ENCODE results near the gene RSRC1.

The RSRC1 gene

DNA sequence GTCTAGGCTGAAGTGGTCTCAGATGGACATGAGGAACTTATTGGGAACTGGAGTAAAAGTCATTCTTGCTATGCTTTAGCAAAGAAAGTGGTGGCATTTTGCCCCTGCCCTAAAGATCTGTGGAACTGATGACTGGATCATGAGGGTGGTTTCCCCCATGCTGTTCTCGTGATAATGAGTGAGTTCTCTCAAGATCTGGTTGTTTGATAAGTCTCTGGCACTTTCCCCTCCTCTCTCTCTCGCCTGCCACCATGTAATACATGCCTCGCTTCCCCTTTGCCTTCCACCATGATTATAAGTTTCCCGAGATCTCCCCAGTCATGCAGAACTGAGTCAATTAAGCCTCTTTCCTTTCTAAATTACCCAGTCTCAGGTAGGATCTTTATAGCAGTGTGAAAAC lies 449.6 kb downstream of the RSRC1 start:
- WGBS (ENCODE audit: extremely low coverage, insufficient coverage, insufficient read length) = no CpG with 5 or more reads among the region's 4 CpGs
- no peaks in the 10 kb centered on the region for H3K4me1 ChIP-seq (ENCODE audit: control insufficient read depth in 1 of 2, insufficient read depth in 2 of 2, low read length in 2 of 2)
- H3K9me3 ChIP-seq (ENCODE audit: insufficient read depth, low read depth, low read length) = peaks cover 2% of the 10 kb centered on the region
- no peak overlapping the region for H3K4me3 ChIP-seq (ENCODE audit: low read depth, low read length)
- no peak overlapping the region for H4K12ac ChIP-seq (ENCODE audit: low read depth, low read length)
- H2BK12ac ChIP-seq (ENCODE audit: low read length) = no peak overlapping the region
- H3K27me3 ChIP-seq (ENCODE audit: insufficient read depth, low read length) = no peaks in the 10 kb centered on the region
- no peak for DNase-seq
- H4K91ac ChIP-seq (ENCODE audit: low read depth, low read length) = no peak overlapping the region
- H3K18ac ChIP-seq (ENCODE audit: low read length) = no peak overlapping the region
- no peak overlapping the region for H3K27ac ChIP-seq (ENCODE audit: low read depth, low read length)
- no peak overlapping the region for H3K23ac ChIP-seq (ENCODE audit: low read length)
- no peak overlapping the region for H2AK5ac ChIP-seq (ENCODE audit: low read length)
- no peak overlapping the region for H2BK5ac ChIP-seq (ENCODE audit: low read depth, low read length, poor library complexity)
- peak overlapping the region; percentile 23 for H3K4me2 ChIP-seq (ENCODE audit: low read length)
- H3K79me1 ChIP-seq (ENCODE audit: low read length) = no peaks in the 10 kb centered on the region
- H4K8ac ChIP-seq (ENCODE audit: low read depth, low read length) = no peak overlapping the region
- no peak overlapping the region for H3K14ac ChIP-seq (ENCODE audit: low read length)
- no peaks in the 10 kb centered on the region for H3K36me3 ChIP-seq (ENCODE audit: control insufficient read depth in 1 of 2, insufficient read depth in 2 of 2, low read length in 2 of 2)
- no peak overlapping the region for H3K9ac ChIP-seq (ENCODE audit: low read length)
- no peak overlapping the region for H2AFZ ChIP-seq (ENCODE audit: insufficient read depth, low read length, poor library complexity)
- H3K79me2 ChIP-seq (ENCODE audit: control insufficient read depth, insufficient read depth, low read length, poor library complexity) = no peaks in the 10 kb centered on the region
- H2BK120ac ChIP-seq (ENCODE audit: insufficient read depth, low read length, poor library complexity) = no peak overlapping the region
- H3K4ac ChIP-seq (ENCODE audit: low read depth, low read length) = no peak overlapping the region

DNA sequence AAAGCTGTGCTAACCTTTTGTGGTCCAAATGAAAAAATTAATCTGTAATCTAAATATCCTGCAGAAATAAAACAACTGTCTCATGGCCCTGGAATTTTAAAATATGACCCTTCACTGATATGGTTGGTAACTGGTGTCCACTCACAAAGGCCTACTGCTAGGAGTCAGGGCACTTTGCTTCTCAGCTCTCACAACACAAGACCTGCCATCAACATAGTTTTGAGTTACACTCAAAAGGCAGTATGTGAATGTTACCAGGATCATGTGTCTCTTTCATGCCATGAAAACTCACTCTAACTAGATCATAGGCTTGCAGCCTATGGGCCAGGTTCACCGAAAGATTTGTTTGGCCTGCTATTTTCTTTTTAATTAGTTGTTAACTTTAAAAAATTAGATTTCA lies 451.1 kb downstream of the RSRC1 start:
- Histone ChIP-seq H3K18ac (ENCODE audit: low read length) (no peak overlapping the region), H3K79me1 (ENCODE audit: low read length) (no peaks in the 10 kb centered on the region), H3K4me2 (ENCODE audit: low read length) (no peak overlapping the region), H2AK5ac (ENCODE audit: low read length) (no peak overlapping the region), H2AFZ (ENCODE audit: insufficient read depth, low read length, poor library complexity) (no peak overlapping the region), H3K9ac (ENCODE audit: low read length) (no peak overlapping the region), H3K79me2 (ENCODE audit: control insufficient read depth, insufficient read depth, low read length, poor library complexity) (no peaks in the 10 kb centered on the region), H2BK120ac (ENCODE audit: insufficient read depth, low read length, poor library complexity) (no peak overlapping the region), H3K36me3 (ENCODE audit: control insufficient read depth in 1 of 2, insufficient read depth in 2 of 2, low read length in 2 of 2) (no peaks in the 10 kb centered on the region), H3K4ac (ENCODE audit: low read depth, low read length) (no peak overlapping the region), H2BK5ac (ENCODE audit: low read depth, low read length, poor library complexity) (no peak overlapping the region), H4K8ac (ENCODE audit: low read depth, low read length) (no peak overlapping the region), H3K9me3 (ENCODE audit: insufficient read depth, low read depth, low read length) (peaks cover 2% of the 10 kb centered on the region), H3K27me3 (ENCODE audit: insufficient read depth, low read length) (no peaks in the 10 kb centered on the region), H3K4me1 (ENCODE audit: control insufficient read depth in 1 of 2, insufficient read depth in 2 of 2, low read length in 2 of 2) (no peaks in the 10 kb centered on the region), H3K4me3 (ENCODE audit: low read depth, low read length) (no peak overlapping the region), H4K12ac (ENCODE audit: low read depth, low read length) (no peak overlapping the region), H3K14ac (ENCODE audit: low read length) (no peak overlapping the region), H2BK12ac (ENCODE audit: low read length) (no peak overlapping the region), H3K23ac (ENCODE audit: low read length) (no peak overlapping the region), H4K91ac (ENCODE audit: low read depth, low read length) (no peak overlapping the region), H3K27ac (ENCODE audit: low read depth, low read length) (no peak overlapping the region)
- DNase-seq = no peak
- no CpG with 5 or more reads among the region's 1 CpG for WGBS (ENCODE audit: extremely low coverage, insufficient coverage, insufficient read length)

DNA sequence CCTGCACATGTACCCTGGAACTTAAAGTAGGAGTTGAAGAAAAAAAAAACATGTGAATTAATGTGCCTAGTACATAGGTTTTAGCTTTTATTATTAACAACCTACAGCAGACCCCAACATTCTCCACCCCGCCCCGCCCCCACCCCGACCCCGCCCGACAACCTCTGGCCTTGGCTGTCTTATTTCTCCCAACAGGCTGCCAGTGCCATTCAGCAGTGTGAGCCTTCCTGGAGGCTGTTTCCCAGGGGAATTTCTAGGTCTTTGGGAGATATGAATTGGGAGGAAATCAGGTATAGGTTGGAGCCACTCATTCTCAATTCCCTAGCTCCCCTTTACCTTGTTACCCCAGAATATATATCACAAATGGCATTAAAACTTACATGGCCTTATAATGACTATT lies 452.8 kb downstream of the RSRC1 start:
- no peak overlapping the region for H3K4me2 ChIP-seq (ENCODE audit: low read length)
- DNase-seq = no peak
- no peak overlapping the region for H3K4ac ChIP-seq (ENCODE audit: low read depth, low read length)
- no peak overlapping the region for H2BK120ac ChIP-seq (ENCODE audit: insufficient read depth, low read length, poor library complexity)
- no peaks in the 10 kb centered on the region for H3K36me3 ChIP-seq (ENCODE audit: control insufficient read depth in 1 of 2, insufficient read depth in 2 of 2, low read length in 2 of 2)
- H3K27ac ChIP-seq (ENCODE audit: low read depth, low read length) = no peak overlapping the region
- H3K18ac ChIP-seq (ENCODE audit: low read length) = no peak overlapping the region
- no peak overlapping the region for H2AFZ ChIP-seq (ENCODE audit: insufficient read depth, low read length, poor library complexity)
- no peak overlapping the region for H4K12ac ChIP-seq (ENCODE audit: low read depth, low read length)
- no peaks in the 10 kb centered on the region for H3K27me3 ChIP-seq (ENCODE audit: insufficient read depth, low read length)
- no peak overlapping the region for H2BK5ac ChIP-seq (ENCODE audit: low read depth, low read length, poor library complexity)
- no peak overlapping the region for H2AK5ac ChIP-seq (ENCODE audit: low read length)
- no peak overlapping the region for H3K14ac ChIP-seq (ENCODE audit: low read length)
- no peak overlapping the region for H4K91ac ChIP-seq (ENCODE audit: low read depth, low read length)
- H3K23ac ChIP-seq (ENCODE audit: low read length) = no peak overlapping the region
- H3K9me3 ChIP-seq (ENCODE audit: insufficient read depth, low read depth, low read length) = no peaks in the 10 kb centered on the region
- no peak overlapping the region for H2BK12ac ChIP-seq (ENCODE audit: low read length)
- H3K9ac ChIP-seq (ENCODE audit: low read length) = no peak overlapping the region
- H3K79me1 ChIP-seq (ENCODE audit: low read length) = no peaks in the 10 kb centered on the region
- H3K4me3 ChIP-seq (ENCODE audit: low read depth, low read length) = no peak overlapping the region
- no peak overlapping the region for H4K8ac ChIP-seq (ENCODE audit: low read depth, low read length)
- no peaks in the 10 kb centered on the region for H3K4me1 ChIP-seq (ENCODE audit: control insufficient read depth in 1 of 2, insufficient read depth in 2 of 2, low read length in 2 of 2)
- H3K79me2 ChIP-seq (ENCODE audit: control insufficient read depth, insufficient read depth, low read length, poor library complexity) = no peaks in the 10 kb centered on the region
- WGBS (ENCODE audit: extremely low coverage, insufficient coverage, insufficient read length) = no CpG with 5 or more reads among the region's 5 CpGs

DNA sequence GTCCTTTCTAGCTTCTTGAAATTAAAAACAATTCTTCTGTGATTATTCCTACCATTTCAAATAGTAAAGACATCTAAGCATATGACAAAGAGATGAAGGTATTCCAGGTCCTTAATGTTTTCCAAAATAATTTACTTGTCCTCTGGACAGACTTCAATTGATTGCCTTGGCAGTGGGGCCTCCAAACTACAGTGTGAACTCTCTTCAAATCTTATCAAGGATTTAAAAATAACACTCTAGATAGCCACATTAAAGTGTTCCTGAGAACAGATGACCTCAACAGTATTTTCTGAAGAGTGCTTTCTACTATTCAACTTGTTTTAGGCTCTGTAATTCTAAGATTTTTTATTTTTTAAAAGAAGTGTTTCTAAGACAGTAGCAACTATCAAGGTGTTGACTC lies 453.2 kb downstream of the RSRC1 start:
- Histone ChIP-seq H3K36me3 (ENCODE audit: control insufficient read depth in 1 of 2, insufficient read depth in 2 of 2, low read length in 2 of 2) (no peaks in the 10 kb centered on the region), H3K14ac (ENCODE audit: low read length) (no peak overlapping the region), H4K8ac (ENCODE audit: low read depth, low read length) (no peak overlapping the region), H2BK5ac (ENCODE audit: low read depth, low read length, poor library complexity) (no peak overlapping the region), H2AFZ (ENCODE audit: insufficient read depth, low read length, poor library complexity) (no peak overlapping the region), H3K4me2 (ENCODE audit: low read length) (no peak overlapping the region), H4K12ac (ENCODE audit: low read depth, low read length) (no peak overlapping the region), H3K27me3 (ENCODE audit: insufficient read depth, low read length) (no peaks in the 10 kb centered on the region), H3K27ac (ENCODE audit: low read depth, low read length) (no peak overlapping the region), H3K4ac (ENCODE audit: low read depth, low read length) (no peak overlapping the region), H2BK120ac (ENCODE audit: insufficient read depth, low read length, poor library complexity) (no peak overlapping the region), H4K91ac (ENCODE audit: low read depth, low read length) (no peak overlapping the region), H3K79me1 (ENCODE audit: low read length) (no peaks in the 10 kb centered on the region), H3K23ac (ENCODE audit: low read length) (no peak overlapping the region), H3K9me3 (ENCODE audit: insufficient read depth, low read depth, low read length) (no peaks in the 10 kb centered on the region), H3K18ac (ENCODE audit: low read length) (no peak overlapping the region), H3K4me3 (ENCODE audit: low read depth, low read length) (no peak overlapping the region), H2AK5ac (ENCODE audit: low read length) (no peak overlapping the region), H3K79me2 (ENCODE audit: control insufficient read depth, insufficient read depth, low read length, poor library complexity) (no peaks in the 10 kb centered on the region), H2BK12ac (ENCODE audit: low read length) (no peak overlapping the region), H3K4me1 (ENCODE audit: control insufficient read depth in 1 of 2, insufficient read depth in 2 of 2, low read length in 2 of 2) (no peaks in the 10 kb centered on the region), H3K9ac (ENCODE audit: low read length) (no peak overlapping the region)
- DNase-seq = no peak

DNA sequence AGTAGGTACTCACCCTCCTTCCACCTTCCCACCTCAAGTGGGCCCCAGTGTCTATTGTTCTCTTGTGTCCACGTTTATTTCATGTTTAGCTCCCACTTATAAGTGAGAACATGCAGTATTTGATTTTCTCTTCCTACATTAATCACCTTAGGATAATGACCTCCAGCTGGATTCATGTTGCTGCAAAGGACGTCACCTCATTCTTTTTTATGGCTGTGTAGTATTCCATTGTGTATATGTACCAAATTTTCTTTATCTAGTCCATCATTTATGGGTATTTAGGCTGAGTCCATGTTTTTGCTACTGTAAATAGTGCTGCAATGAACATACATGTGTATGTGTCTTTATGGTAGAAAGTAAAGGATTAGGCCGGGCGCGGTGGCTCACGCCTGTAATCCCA lies 455.2 kb downstream of the RSRC1 start:
- no peak for DNase-seq
- H3K36me3 ChIP-seq (ENCODE audit: control insufficient read depth in 1 of 2, insufficient read depth in 2 of 2, low read length in 2 of 2) = no peaks in the 10 kb centered on the region
- WGBS (ENCODE audit: extremely low coverage, insufficient coverage, insufficient read length) = no CpG with 5 or more reads among the region's 6 CpGs
- H4K91ac ChIP-seq (ENCODE audit: low read depth, low read length) = no peak overlapping the region
- no peak overlapping the region for H3K4me2 ChIP-seq (ENCODE audit: low read length)
- H3K23ac ChIP-seq (ENCODE audit: low read length) = no peak overlapping the region
- no peak overlapping the region for H3K9ac ChIP-seq (ENCODE audit: low read length)
- H2AFZ ChIP-seq (ENCODE audit: insufficient read depth, low read length, poor library complexity) = no peak overlapping the region
- H2BK12ac ChIP-seq (ENCODE audit: low read length) = no peak overlapping the region
- no peak overlapping the region for H2BK5ac ChIP-seq (ENCODE audit: low read depth, low read length, poor library complexity)
- no peak overlapping the region for H3K27ac ChIP-seq (ENCODE audit: low read depth, low read length)
- no peak overlapping the region for H3K4ac ChIP-seq (ENCODE audit: low read depth, low read length)
- H4K12ac ChIP-seq (ENCODE audit: low read depth, low read length) = no peak overlapping the region
- no peaks in the 10 kb centered on the region for H3K79me1 ChIP-seq (ENCODE audit: low read length)
- no peak overlapping the region for H3K14ac ChIP-seq (ENCODE audit: low read length)
- no peaks in the 10 kb centered on the region for H3K9me3 ChIP-seq (ENCODE audit: insufficient read depth, low read depth, low read length)
- H2BK120ac ChIP-seq (ENCODE audit: insufficient read depth, low read length, poor library complexity) = no peak overlapping the region
- no peak overlapping the region for H4K8ac ChIP-seq (ENCODE audit: low read depth, low read length)
- H2AK5ac ChIP-seq (ENCODE audit: low read length) = no peak overlapping the region
- no peak overlapping the region for H3K4me3 ChIP-seq (ENCODE audit: low read depth, low read length)
- no peaks in the 10 kb centered on the region for H3K27me3 ChIP-seq (ENCODE audit: insufficient read depth, low read length)
- no peak overlapping the region for H3K18ac ChIP-seq (ENCODE audit: low read length)
- H3K79me2 ChIP-seq (ENCODE audit: control insufficient read depth, insufficient read depth, low read length, poor library complexity) = no peaks in the 10 kb centered on the region
- no peaks in the 10 kb centered on the region for H3K4me1 ChIP-seq (ENCODE audit: control insufficient read depth in 1 of 2, insufficient read depth in 2 of 2, low read length in 2 of 2)

All from trophoblast cell (in vitro differentiated cells and primary cell).